Stimulated activated CD4-positive, alpha-beta T cell treated with anti-CD3 and anti-CD28 coated beads, TNF-alpha, amount 100 ng/mL, for 24 hours (primary cell): Measurements from ENCODE around the gene GLRX.

Experiments used
- DNase-seq, 3 experiments: peaks; one replicate each; pipeline ENCODE4 v3.0.0-alpha.2; 2020; ENCODE audit warnings: low read depth in 3 of 3

GLRX gene

DNA sequence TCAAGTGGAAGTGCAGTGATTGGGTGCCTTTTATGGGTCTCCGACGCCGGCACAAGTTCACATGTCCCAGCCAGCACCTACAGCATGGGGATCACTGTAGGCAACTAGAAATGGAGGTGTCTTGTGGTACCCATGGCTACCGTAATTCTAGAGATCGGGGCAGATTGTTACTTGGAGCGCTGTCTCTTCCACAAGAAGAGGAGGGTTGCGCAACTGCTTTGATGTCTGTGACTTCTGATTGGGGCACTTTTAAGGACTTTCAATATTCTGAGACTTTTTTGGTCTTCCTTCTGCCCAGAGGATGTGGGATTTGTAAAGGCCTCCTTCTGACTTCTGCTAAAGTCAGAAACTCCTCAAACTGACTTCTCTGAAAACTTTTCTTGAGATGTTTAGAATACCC, 41.9 kb downstream of the GLRX start:
- no peak for DNase-seq

DNA sequence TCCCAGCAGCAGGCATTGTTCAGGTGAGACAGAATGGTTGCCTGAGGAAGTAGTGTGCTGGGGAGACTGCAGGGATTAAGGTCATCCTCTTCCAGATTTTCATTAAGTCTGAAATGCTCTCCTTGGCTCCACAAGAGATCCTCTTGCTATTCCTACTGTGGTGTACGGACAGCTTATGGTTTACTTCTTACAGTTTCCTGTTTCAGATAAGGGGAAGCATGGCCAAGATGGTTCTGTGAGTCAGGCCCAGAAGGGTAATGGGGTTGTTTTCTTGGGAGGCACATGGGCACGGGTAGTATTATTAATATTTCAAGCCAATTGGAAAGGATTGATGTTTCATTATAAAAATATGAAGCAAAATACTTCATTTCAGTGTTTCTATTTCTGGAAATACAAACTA, 42.9 kb downstream of the GLRX start:
- DNase-seq: no peak

DNA sequence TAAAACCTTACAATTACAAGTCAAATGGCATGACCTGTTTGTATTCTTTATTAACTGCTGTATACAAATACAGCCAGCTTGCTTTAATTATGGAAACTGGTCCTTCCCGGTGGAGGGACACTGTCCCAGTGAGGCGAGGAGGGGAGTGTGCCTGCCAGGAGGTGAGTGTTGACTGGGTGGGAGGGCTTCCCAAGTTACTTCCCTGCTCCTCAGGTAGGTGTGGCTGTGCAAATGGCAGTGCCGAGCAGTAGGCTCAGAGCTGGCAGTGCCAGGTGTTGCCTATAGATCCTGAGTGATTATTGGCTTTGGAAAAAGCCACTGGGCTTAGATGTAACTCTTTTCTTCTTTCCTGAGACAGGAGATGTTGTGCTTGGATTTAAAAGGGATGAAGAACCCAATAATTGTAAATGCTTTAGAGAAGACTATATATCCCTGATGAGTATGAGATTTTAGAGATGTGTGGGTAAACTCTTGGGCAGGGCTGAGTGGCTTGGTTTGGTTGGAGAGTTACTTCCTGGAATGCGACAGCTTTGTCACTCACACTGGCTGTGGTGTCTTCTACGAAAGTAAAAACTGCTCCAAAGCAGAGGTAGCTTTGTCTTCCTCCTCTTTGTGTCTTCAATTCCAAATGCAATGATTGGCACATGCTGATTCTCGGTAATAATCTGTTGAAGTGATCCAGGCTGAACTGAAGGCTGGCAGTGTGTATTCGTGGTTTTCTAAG, 43.7 kb downstream of the GLRX start:
- no peak for DNase-seq

DNA sequence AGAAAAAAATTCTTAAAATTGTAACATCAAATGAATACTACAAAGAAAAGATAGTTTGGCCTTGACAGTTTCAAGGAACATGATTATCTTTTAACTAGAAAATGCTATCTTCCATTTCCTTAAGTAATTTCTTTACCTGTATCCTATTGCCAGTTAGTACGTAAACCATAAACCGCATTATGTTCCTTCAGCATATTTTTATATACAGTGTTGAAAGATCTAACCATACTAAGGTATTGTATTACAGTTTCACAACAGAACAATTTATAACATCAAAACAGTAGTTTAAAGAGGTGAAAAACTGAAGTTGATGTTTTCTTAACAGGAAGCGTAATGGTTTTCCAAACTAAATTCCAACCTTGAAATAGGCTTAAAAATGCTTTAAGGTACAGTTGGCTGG, 45.1 kb downstream of the GLRX start:
- DNase-seq: no peak

GRCh38 chr5:95773335-95774059, 49.0 kb downstream of the GLRX start:
- no peak for DNase-seq

- no peak for DNase-seq
These were observed 50.6 kb downstream of the GLRX start for GRCh38 chr5:95771892-95772291.

DNA sequence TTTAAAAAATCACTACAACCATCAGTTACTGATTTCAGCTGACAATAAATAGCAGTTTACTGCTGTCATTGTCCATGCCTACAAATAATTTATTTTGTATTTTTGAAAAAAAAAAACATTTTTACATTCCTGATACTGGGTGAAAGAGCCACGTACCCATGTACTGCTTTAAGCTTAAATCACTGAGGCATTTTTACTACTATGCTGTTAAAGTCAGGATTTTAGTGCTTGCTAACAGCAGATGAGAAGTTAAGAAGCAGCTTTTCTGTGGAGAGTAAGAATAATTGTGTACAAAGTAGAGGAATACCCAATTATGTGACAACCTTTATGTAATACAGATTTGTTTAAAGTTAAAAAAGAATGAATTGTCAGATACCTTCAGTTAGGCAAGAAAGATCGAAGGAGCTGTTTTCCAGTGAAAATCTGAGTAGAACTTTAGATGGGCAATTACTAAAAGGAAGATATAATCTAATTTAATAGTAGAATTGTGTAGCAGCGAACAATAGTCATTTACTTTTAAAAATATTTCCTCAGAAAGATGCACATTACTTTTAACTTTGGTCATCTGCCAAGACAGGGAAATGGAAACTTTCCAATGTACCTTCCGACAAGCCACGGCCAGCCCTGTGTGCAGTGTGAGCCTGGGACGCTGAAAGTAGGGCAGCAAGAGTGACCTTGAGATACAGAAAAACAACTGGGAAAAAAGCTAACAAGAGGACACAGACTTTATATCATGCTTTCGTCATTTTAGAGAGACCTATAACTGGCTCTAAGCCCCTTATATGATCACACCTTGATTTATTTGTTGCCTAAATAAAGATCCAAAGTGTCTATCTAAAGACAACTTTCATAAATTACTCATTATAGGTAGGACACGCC, 51.5 kb downstream of the GLRX start:
- no peak for DNase-seq

DNA sequence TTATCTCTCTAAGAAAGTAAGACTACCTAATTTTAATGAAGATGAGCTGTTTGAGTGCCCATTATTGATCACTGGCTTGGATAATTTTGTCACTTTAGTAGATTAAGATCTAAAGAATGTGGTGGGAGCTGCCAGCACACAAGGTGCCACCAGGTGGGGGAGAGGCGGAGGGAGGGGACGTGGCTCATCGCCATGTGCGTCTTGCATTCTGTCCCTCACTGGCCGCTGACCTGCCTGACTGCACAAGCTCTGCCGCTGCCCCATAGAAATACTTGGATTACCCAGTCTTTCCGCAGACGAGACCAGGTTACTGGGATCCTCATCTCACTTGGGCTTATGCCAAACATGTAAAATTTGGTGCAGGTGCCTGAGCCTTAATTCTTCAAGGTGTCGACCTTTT, 53.8 kb downstream of the GLRX start:
- DNase-seq: no peak

DNA sequence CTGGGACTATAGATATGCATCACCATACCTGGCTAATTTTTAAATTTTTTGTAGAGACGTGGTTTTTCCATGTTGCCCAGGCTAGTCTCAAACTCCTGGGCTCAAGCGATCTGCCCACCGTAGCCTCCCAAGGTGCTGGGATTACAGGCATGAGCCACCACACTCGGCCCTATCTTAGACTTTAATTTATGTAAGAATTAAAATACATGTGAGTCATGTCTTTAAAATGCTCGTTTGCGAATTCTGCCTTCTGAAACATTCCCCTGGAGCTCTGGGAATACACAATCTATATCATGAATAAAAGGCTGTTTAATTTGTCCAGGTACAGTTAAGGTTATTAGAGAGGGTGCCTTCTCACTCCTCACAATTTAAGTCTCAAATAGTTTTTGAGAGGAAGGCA, 58.6 kb downstream of the GLRX start:
- DNase-seq: no peak
